Type B pancreatic cell (in vitro differentiated cells): ENCODE data around the gene GPNMB. TPM values are rescaled to one million over a fixed set of nuclear protein-coding genes. Genes with fewer than 3 reads are reported as not detected.
"Not testable (repeated sequence)": the region's sequence is repeated elsewhere in the genome, so short reads cannot be mapped to it uniquely, and the experiment has no call there.

ENCODE experiments used
- DNase-seq: peaks from one replicate; pipeline ENCODE4 v3.0.0; 2021; ENCODE audit warnings: mixed read lengths; ENCODE audit not compliant: unreplicated experiment; ENCODE audit errors: extremely low spot score
- H3K27ac Mint-ChIP-seq: 2 replicates; pipeline ENCODE4 v1.8.0; 2021; ENCODE audit warnings: mild to moderate bottlenecking, mixed read lengths
- H3K27me3 Mint-ChIP-seq: 2 replicates; pipeline ENCODE4 v1.8.0; 2021; ENCODE audit warnings: mixed read lengths
- H3K36me3 Mint-ChIP-seq: 2 replicates; pipeline ENCODE4 v1.8.0; 2021; ENCODE audit warnings: mixed read lengths
- H3K4me1 Mint-ChIP-seq: one replicate; pipeline ENCODE4 v1.8.0; 2021; ENCODE audit warnings: mixed read lengths; ENCODE audit not compliant: unreplicated experiment
- H3K4me3 Mint-ChIP-seq: 2 replicates; pipeline ENCODE4 v1.8.0; 2021; ENCODE audit warnings: mild to moderate bottlenecking, mixed read lengths
- H3K9me3 Mint-ChIP-seq: 2 replicates; pipeline ENCODE4 v1.8.0; 2021; ENCODE audit warnings: mixed read lengths
- total RNA-seq: library from RNA; stranded (reverse); gene quantifications from 2 replicates; pipeline ENCODE4 v1.2.1, GENCODE V29; 2021; ENCODE audit warnings: low replicate concordance
- TF ChIP-seq, protein P1 (sequence below): fragments of 200-600 bp; sonication (generic); conservative IDR thresholded peaks from 2 replicates; pipeline ENCODE4 v1.5.0; 2021; ENCODE audit warnings: antibody characterized with exemption, mild to moderate bottlenecking

GPNMB gene
- total RNA-seq, 1 donor from 2014 or later: 13.3 TPM

GRCh38 chr7:23220690-23221305 is 25.8 kb upstream of the GPNMB start:
- DNase-seq: no peak
- Mint-ChIP-seq H3K27ac (no peak overlapping the region), H3K4me3 (no peak overlapping the region), H3K27me3 (peaks cover 9% of the 10 kb centered on the region), H3K36me3 (no peaks in the 10 kb centered on the region), H3K4me1 (peaks cover 5% of the 10 kb centered on the region), H3K9me3 (peaks cover 4% of the 10 kb centered on the region)
- TF ChIP-seq, protein P1, sequence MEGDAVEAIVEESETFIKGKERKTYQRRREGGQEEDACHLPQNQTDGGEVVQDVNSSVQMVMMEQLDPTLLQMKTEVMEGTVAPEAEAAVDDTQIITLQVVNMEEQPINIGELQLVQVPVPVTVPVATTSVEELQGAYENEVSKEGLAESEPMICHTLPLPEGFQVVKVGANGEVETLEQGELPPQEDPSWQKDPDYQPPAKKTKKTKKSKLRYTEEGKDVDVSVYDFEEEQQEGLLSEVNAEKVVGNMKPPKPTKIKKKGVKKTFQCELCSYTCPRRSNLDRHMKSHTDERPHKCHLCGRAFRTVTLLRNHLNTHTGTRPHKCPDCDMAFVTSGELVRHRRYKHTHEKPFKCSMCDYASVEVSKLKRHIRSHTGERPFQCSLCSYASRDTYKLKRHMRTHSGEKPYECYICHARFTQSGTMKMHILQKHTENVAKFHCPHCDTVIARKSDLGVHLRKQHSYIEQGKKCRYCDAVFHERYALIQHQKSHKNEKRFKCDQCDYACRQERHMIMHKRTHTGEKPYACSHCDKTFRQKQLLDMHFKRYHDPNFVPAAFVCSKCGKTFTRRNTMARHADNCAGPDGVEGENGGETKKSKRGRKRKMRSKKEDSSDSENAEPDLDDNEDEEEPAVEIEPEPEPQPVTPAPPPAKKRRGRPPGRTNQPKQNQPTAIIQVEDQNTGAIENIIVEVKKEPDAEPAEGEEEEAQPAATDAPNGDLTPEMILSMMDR: no peak

DNA sequence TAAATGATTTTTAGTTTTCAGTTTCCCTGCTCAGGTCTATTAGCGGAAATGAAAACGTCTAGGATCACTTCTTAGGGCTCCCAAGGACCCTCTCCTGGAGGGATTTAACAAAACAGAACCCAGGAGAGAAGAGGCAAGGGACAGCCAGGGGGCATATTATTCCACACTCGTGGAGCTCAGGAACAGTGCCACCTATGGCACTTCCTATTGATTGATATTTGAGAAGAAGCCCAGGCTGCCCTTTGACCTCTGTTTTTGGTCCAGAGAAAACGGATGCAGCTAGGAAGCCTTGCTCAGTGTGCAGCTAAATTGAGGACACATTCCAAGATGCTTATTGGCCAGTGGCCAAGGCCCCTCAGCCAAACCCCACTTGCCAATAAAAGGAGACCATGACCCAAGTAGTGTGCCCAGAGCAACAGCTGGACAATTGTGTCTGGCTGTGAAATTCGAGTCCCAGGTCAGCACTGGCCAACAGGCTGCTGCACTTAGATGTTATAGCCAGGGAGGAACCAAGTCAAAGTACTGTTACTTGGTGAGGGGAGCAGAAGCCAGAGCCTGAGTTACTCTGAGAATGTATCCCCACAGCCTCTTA is 24.0 kb upstream of the GPNMB start:
- H3K9me3 Mint-ChIP-seq: peaks cover 4% of the 10 kb centered on the region
- no peaks in the 10 kb centered on the region for H3K36me3 Mint-ChIP-seq
- H3K27me3 Mint-ChIP-seq: peaks cover 7% of the 10 kb centered on the region
- peaks cover 5% of the 10 kb centered on the region for H3K4me1 Mint-ChIP-seq
- H3K27ac Mint-ChIP-seq: no peak overlapping the region
- no peak for DNase-seq
- TF ChIP-seq, protein P1: no peak
- H3K4me3 Mint-ChIP-seq: no peak overlapping the region

DNA sequence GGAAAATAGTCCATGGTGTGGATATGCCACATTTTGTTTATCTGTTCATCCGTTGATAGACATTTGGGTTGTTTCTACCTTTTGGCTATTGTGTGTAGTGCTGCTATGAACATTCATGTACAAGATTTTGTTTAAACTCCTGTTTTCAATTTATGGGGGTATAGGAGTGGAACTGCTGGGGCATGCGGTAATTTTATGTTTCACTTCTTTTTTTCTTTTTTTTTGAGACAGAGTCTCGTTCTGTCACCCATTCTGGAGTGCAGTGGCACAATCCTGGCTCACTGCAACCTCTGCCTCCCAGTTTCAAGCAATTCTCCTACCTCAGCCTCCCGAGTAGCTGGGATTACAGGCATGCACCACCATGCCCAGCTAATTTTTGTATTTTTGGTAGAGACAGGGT is 22.2 kb upstream of the GPNMB start:
- H3K36me3 Mint-ChIP-seq, H3K27me3 Mint-ChIP-seq, H3K9me3 Mint-ChIP-seq, H3K27ac Mint-ChIP-seq, H3K4me3 Mint-ChIP-seq, H3K4me1 Mint-ChIP-seq, DNase-seq: not testable (repeated sequence)

GRCh38 chr7:23226844-23227450 is 19.6 kb upstream of the GPNMB start:
- TF ChIP-seq, protein P1: no peak
- Mint-ChIP-seq H3K27ac (no peak overlapping the region), H3K27me3 (no peaks in the 10 kb centered on the region), H3K9me3 (peaks cover 4% of the 10 kb centered on the region), H3K4me3 (no peak overlapping the region), H3K36me3 (no peaks in the 10 kb centered on the region), H3K4me1 (no peaks in the 10 kb centered on the region)
- no peak for DNase-seq

- Mint-ChIP-seq H3K36me3 (no peaks in the 10 kb centered on the region), H3K4me3 (no peak overlapping the region), H3K9me3 (peaks cover 4% of the 10 kb centered on the region), H3K27me3 (no peaks in the 10 kb centered on the region), H3K4me1 (no peaks in the 10 kb centered on the region), H3K27ac (no peak overlapping the region)
- no peak for DNase-seq
- TF ChIP-seq, protein P1: no peak
Measured at GRCh38 chr7:23228412-23228811, 18.2 kb upstream of the GPNMB start.

DNA sequence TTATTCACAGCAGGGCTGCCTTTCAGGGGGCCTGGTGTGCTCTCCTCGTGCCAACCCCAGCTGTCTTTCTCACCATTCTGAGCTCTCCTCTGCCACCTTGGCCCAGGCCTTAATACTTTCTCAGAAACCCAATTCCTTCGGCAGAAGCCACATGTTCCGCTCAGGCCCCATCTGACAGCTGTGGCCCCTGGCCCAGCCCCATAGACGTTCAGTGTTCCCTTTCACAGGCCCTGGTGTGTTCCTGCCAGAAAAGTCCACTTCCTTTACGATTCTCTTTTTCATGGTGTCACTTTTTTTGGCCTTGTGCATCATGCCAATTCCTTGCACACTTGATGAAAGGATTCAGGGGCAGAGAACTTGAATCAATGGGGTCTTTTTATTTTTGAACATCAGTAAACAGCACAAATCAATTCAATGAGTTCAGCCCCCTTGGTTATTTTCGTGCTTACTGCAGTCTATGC is 15.9 kb upstream of the GPNMB start:
- Mint-ChIP-seq H3K36me3 (no peaks in the 10 kb centered on the region), H3K27me3 (no peaks in the 10 kb centered on the region), H3K4me3 (no peak overlapping the region), H3K4me1 (peaks cover 8% of the 10 kb centered on the region), H3K9me3 (no peaks in the 10 kb centered on the region), H3K27ac (no peak overlapping the region)
- DNase-seq: no peak
- TF ChIP-seq, protein P1: no peak
